Activated gamma-delta T cell treated with anti-CD3 and anti-CD28 coated beads, Interleukin-2, amount 50 U/mL, for 16 hours (primary cell): ENCODE measurements around the gene ATG9B.

Experiments used
- DNase-seq: peaks from one replicate; pipeline ENCODE4 v3.0.0-alpha.2; 2020; ENCODE audit warnings: low read depth

Gene ATG9B

GRCh38 chr7:151024435-151025056 lies at the start of gene ATG9B:
Gene ATG9B, minus strand, starts transcription at chr7:151024494. Its CDS starts 71 bp downstream, at chr7:151024423.
- no peak for DNase-seq

- no peak for DNase-seq
These were observed 49.7 kb upstream of the ATG9B start for GRCh38 chr7:151073990-151074389.

DNA sequence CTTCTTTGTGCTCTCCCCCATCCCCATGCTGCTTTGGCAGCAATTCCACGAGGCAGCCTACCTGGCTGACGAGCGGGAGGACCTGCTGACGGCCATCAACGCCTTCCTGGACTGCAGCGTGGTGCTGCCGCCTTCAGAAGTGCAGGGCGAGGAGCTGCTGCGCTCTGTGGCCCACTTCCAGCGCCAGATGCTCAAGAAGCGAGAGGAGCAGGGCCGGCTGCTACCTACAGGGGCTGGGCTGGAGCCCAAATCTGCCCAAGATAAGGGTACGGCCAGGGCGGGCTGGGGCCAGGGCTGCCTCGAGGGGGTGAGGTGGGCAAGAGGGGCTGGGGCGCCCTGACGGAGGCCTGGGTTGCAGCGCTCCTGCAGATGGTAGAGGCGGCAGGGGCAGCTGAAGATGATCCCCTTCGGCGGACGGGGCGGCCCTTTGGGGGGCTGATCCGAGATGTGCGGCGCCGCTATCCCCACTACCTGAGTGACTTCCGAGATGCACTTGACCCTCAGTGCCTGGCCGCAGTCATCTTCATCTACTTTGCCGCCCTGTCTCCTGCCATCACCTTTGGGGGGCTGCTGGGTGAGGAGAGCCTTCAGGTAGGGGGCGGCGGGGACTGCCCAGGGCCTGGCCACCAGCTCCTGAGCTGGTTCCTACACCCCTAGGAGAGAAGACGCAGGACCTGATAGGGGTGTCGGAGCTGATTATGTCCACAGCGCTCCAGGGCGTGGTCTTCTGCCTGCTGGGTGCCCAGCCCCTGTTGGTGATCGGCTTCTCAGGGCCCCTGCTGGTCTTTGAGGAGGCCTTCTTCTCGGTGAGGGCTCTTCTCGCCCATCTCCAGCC lies 47.0 kb upstream of the ATG9B start:
- no peak for DNase-seq

DNA sequence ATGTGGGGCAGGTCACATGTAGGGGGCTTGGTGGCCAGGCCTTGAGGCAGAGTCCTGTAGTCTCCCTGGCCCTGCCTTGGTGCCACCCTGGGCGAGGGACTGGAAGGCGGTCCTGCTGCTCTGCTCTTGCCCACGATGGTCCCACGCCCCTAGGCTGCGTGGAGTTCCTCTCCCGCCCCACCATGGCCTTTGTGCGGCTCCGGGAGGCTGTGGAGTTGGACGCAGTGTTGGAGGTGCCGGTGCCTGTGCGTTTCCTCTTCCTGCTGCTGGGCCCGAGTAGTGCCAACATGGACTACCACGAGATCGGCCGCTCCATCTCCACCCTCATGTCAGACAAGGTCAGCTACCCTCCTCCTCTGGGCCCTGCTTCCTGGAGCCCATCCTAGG lies 46.3 kb upstream of the ATG9B start:
- no peak for DNase-seq

DNA sequence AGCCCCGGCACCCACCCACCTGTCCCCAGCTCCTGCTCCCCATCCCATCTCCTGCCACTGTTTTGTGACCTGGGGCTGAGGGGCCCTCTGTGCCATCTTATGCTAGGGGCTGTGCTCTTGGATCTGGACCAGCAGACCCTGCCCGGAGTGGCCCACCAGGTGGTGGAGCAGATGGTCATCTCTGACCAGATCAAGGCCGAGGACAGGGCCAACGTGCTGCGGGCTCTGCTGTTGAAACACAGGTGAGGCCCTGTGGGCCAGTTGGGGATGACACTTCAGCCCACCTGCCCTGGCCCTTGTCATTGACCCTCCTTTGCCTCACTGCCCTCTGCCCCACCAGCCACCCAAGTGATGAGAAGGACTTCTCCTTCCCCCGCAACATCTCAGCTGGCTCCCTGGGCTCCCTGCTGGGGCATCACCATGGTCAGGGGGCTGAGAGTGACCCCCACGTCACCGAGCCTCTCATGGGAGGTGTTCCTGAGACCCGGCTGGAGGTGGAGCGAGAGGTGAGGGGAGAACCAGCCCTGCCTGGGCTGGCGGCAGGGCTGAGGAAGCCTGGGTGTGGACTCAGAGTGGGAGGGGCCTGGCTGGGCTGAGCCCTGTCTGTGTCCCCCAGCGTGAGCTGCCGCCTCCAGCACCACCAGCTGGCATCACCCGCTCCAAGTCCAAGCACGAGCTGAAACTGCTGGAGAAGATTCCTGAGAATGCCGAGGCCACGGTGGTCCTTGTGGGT lies 45.7 kb upstream of the ATG9B start:
- DNase-seq, result no peak

GRCh38 chr7:151068069-151068773 lies 43.9 kb upstream of the ATG9B start:
- no peak for DNase-seq

DNA sequence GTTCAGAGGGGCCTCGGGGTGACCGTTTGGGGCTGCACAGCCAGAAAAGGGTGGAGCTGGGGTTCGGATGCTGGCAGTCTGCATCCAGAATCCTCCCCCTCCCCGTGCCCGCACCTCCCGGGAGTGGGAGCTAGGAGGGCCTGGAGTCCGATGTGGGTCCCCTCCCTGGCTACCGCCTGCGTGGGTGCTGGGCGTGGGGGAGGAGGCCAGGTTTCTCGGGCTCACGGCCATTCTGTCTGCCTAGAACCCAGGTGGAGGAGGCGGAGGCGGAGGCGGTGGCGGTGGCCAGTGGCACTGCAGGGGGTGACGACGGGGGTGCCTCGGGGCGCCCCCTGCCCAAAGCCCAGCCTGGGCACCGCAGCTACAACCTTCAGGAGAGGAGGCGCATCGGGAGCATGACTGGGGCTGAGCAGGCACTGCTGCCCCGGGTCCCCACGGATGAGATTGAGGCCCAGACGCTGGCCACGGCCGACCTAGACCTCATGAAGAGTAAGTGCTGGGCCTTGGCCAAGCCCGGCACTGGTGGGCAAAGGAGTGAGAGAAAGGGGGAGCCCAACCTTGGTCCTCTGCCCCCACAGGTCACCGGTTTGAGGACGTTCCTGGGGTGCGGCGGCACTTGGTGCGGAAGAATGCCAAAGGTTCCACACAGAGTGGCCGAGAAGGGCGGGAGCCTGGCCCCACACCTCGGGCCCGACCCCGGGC lies 42.1 kb upstream of the ATG9B start:
- DNase-seq, result no peak

DNA sequence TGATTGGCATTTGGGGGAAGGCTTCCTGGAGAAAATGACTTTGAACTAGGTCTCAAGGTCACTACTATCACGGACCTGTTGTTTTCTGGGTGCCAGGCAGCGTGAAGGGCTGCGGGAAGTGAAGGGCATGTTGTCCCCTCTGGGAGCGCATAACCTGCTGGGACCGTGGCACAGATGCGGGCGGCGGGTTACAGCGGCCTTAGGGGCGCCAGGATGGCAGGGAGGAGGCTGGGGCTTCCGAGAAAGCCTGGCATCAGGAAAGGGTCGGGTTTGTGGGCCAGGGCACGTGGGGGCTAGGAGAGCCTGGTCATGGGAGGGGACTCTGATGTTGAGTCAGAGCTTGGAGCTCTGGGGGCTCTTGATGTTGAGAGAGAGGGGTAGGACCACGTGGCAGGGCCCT lies 41.2 kb upstream of the ATG9B start:
- no peak for DNase-seq

GRCh38 chr7:151064993-151065392 lies 40.7 kb upstream of the ATG9B start:
- DNase-seq, result no peak

DNA sequence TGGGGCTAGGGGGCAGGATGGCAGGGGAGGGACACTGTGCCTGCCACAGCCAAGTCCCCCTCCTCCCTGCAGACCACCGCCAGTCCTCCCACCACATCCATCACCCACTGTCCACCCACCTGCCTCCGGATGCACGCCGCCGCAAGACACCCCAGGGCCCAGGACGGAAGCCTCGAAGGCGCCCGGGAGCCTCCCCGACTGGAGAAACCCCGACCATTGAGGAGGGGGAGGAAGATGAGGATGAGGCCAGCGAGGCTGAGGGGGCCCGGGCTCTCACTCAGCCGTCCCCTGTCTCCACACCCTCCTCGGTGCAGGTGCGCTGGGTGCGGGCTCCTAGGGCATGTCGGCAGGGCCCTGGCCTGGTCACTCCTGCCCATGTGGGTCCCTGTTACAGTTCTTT lies 40.2 kb upstream of the ATG9B start:
- DNase-seq, result no peak

GRCh38 chr7:151063212-151063561 lies 38.9 kb upstream of the ATG9B start:
- DNase-seq, result no peak

DNA sequence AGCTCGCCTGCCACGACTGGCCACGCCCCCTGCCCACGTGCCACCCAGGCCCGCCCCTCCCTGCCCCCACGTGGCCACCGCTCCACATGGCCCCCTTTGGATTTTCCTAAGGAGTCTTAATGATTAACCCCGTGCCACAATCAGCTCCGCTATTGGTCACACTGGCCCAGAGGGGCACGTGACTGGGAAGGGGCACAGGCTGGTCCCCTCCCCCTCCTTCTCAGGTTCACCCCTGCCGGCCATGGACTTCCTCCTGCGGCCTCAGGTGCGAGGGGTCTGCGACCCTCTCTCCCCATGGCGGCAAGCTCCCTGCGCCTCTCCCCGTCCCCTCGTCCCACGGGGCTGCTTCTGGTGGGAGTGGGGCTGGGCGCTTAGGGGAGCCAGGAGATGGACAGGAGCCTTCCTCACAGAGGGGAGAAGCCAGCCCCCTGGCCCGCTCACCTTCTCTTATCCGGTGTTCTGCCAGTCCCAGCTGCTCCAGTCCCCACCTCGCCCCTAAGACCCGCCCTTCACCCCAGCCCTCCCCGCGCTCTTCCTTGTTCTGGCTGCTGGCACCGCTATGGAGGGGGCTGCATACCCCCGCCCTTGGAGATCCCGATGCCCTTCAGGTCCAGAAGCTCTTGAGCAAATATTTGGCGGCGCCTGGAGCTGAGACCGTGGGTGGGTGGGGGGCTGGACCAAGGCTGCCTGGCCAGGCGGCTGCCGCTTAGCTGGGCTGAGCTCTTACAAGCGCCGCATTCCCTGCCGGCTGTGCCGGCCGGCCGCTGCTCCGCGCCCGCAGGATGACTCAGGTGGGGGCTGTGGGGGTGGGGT lies 38.3 kb upstream of the ATG9B start:
- DNase-seq, result no peak

DNA sequence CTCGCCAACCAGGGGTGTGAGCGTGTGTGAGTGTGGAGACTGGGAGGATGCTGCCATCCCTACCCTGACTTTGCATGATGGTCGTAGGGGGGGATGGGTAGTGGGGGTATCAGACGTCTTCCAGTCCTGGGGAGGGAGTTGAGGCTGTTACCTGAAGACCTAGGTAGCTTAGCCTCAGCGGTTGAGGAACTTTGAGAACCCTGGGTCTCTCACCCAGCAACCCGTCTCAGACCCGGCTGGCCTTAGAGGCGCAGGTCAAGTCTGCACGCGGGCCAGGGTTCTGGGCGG lies 37.8 kb upstream of the ATG9B start:
- DNase-seq, result no peak

DNA sequence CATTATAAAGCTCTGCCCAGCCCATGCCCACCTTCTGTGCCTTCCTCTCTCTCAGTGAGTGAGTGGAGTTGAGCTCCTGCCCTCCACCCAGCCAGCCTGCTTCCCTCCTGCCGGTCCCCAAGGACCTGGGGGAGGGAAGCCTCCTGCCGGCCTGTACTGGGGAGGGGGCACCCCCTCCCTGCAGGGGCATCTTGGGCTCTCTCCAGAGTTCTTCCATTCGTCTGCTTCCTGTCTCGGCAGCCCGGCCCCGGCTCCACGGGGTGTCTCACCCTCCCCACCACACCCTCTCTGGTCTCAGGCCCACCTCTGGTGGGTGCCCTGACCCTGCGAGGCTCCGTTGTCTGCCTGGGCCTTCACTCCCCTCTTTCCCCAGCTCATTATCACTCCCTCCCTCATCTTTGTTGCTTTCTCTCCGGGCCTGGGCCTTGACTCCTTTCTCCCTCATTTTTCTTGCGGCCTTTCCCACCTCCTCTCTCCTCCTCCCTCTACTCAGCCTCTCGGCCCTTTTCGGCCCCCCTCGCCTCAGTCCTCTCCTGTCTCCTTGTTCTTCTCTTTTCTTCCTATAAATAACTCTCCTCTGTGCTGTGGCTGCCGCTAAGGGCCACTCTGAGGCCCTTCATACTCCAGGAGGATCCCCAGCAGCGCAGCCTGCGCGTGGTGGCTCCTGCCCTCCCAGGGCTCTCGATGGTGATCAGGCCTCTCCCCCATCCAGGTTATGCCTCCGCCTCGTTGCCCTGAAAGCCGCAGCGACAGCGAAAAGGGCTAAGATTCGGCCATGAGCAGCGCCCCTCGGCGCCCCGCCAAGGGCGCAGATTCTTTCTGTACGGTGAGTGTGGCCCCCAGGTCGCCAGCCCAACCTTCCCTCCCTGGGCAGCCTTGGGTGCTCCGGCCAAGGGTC lies 37.2 kb upstream of the ATG9B start:
- no peak for DNase-seq

DNA sequence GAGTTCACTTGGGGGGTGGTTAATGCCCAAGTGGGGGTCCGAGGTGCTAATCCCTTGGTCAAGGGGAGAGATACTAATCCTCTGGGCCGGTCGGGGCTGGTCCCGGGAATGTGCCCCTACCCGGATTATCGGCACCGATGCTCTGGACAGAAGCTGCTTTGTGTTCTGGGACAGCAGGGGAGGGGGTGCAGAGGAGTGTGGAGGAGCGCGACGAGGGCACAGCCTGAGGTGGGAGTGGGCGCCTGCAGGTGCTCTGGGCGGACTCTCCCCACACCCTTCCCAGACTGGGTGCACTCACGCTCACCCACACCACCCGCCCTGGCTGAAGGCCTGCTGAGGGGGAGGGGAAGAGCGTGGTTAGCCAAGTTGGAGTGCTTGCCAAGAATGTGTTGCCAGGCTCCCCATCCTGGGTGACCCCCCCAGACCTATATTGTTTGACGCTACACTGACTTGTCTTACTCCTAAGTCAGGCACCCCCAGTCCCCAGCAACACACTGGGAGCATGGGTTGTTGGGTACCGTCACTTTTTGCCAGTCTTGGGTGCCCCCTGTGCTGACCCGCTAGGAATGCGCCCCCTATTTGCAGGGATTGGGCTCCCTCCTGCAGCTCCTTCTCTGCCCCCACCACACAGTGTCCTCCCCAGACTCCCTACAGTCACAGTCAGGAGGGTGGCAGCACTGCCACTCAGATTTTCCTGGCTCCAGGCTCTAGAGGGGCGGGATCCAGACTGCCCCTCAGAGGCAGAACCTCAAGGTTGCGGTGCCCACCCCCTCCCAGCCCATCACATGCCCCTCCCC lies 36.3 kb upstream of the ATG9B start:
- no peak for DNase-seq

DNA sequence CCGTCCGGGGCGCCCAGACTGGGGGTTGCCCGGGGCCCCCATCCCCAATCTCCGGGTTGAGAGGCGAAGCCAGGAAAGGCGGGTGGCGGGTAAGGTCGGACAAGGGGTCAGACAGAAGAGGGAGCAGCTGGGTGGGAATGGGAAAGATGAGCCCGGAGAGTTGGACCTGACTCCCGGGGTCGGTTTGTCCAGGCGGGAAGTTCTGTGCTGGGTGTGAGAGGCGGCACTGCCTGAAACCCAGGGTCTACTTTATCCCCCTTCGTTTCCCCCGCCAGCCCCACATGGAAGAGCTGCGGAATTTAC lies 35.8 kb upstream of the ATG9B start:
- no peak for DNase-seq

DNA sequence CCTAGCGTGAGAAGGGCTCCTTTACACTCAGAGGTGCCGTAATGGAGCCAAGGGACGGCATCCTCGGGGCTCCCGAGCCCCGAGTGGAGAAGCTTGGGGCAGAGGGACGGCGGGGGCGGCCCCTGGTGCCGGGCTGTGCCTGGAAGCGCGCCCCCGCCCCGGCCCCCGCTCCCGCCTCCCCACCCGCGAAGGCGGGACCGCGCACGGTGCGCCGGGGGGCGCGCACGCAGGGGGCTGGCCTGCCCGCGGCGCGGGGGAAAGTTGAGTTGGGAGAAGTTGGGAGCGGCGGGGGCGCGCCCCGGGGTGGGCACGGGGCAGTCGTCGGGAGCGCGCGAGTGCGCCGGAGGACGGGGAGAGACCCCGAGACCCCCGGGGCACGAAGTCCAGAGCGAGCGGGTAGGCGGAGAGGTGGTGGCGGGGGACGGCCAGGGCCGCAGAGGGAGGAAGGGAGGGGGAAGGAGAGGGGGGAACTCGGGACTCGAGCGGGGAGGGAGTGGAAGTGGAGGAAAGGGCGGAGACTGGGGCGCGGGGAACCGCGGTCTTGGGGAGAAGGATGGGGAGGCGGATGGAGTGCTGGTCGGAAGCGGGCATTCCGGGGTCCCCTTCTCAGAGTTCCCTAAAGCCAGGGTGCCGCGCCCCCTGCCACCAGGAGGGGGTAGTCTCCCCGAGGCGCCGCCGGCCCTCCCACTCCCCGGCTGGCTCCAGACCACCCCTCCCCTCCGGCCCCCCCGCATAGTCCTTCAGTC lies 35.2 kb upstream of the ATG9B start, which contains the start of gene SLC4A2:
TSS of gene SLC4A2 (plus strand) at position 223 of the 746 bp plus-strand sequence. CDS start 2,399 bp downstream, outside the sequence.
- peak; percentile 54 for DNase-seq

DNA sequence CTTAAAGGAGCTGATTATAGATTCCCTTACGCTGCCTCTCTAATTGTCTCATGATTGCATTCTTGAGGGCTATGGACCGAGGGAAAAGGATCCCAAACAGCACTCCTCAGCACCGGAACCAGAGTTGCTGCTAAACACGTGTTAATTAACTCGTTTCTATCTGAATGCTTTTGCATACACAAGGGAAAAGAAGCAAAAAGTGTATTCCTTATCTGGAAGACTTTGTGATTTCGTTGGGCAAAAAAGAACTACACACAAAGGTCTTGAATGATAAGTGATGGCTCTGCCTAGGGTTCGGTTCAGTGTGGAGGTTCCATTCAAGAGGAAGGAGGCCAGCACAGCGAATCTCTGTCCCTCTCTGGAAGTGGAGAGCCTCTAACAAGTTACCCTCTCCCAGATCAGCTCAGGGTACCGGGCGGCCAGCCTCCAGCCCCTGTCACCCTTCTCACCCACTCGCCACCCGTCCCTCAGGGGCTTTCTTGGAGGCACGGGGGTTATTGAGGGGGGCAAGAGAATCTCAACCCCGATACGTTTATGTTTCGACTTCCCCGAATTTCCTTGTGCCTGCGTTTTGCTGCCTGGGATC lies 34.6 kb upstream of the ATG9B start:
- DNase-seq, result no peak
